ENCODE results near the gene TCEAL4.

The TCEAL4 gene

DNA sequence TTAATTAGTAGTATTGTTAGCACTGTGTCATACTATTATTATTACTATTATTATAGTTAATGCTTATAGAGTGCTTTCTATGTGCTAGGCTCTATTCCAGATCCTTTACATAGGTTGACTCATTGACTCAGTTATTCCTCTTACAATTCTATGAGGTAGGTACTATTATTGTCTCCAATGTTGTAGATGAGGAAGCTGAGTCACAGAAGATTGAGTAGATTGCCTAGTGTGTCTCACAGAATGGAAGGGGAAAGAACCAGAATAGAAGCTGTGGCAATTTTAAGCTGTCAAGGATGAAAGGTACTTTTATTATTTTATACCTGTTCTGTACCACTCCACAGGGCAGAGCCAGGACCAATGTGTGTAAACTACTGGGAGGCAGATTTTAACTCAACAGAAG is 41.5 kb downstream of the TCEAL4 start:
- peak; percentile 42 for DNase-seq (ENCODE audit: low read depth)
- H3K4me3 ChIP-seq (ENCODE audit: control insufficient read depth, low read depth, low read length) = no peak overlapping the region
- no peak for TF ChIP-seq CTCF (conservative IDR thresholded peaks at IDR 0.05; ENCODE audit: control insufficient read depth, insufficient read depth, low read depth, low read length)

- DNase-seq (ENCODE audit: low read depth) = peak; percentile 42
- H3K4me3 ChIP-seq (ENCODE audit: control insufficient read depth, low read depth, low read length) = peak within 1 kb of the TSS; percentile 66
- TF ChIP-seq CTCF (conservative IDR thresholded peaks at IDR 0.05; ENCODE audit: control insufficient read depth, insufficient read depth, low read depth, low read length) = no peak
These were observed 43.3 kb downstream of the TCEAL4 start, which contains the start of gene TCEAL1 for GRCh38 chrX:103628386-103629317. Gene TCEAL1 (plus strand): TSS chrX:103628975. CDS start chrX:103629917, 942 bp downstream.

GRCh38 chrX:103629318-103630170 is 44.2 kb downstream of the TCEAL4 start:
- H3K4me3 ChIP-seq (ENCODE audit: control insufficient read depth, low read depth, low read length) = peak overlapping the region; percentile 66
- DNase-seq (ENCODE audit: low read depth) = peak; percentile 73
- peak; percentile 57 for TF ChIP-seq CTCF (conservative IDR thresholded peaks at IDR 0.05; ENCODE audit: control insufficient read depth, insufficient read depth, low read depth, low read length)

DNA sequence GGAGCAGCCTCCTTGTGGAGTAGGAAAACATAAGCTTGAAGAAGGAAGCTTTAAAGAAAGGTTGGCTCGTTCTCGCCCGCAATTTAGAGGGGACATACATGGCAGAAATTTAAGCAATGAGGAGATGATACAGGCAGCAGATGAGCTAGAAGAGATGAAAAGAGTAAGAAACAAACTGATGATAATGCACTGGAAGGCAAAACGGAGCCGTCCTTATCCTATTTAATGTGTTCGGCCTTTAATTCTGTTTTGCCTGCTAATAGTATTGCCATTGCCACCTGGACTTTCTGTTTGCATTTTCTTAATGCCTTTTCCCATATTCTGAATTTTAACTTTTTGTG is 44.8 kb downstream of the TCEAL4 start:
- no peak for TF ChIP-seq CTCF (conservative IDR thresholded peaks at IDR 0.05; ENCODE audit: control insufficient read depth, insufficient read depth, low read depth, low read length)
- DNase-seq (ENCODE audit: low read depth) = no peak
- H3K4me3 ChIP-seq (ENCODE audit: control insufficient read depth, low read depth, low read length) = peak overlapping the region; percentile 66

DNA sequence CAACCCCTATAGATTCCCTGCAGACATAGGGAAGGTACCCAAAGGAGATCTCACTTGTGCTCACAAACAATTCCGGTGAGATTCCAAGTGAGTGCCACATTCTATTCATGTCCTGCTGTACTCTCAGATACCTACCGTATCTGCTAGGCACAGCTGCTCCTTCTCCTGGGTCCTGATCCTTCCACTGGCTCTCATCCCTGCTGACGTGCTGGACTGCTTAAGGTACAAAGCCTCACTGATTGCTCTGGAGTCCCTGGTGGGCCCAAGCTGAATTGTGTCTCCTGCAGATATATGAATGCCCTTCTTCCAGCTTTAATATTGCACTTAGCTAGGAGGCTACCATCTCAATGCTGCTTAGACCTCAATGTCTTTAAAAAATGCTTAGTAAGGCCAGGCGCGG is 45.8 kb downstream of the TCEAL4 start:
- H3K4me3 ChIP-seq (ENCODE audit: control insufficient read depth, low read depth, low read length) = no peak overlapping the region
- no peak for DNase-seq (ENCODE audit: low read depth)
- no peak for TF ChIP-seq CTCF (conservative IDR thresholded peaks at IDR 0.05; ENCODE audit: control insufficient read depth, insufficient read depth, low read depth, low read length)

DNA sequence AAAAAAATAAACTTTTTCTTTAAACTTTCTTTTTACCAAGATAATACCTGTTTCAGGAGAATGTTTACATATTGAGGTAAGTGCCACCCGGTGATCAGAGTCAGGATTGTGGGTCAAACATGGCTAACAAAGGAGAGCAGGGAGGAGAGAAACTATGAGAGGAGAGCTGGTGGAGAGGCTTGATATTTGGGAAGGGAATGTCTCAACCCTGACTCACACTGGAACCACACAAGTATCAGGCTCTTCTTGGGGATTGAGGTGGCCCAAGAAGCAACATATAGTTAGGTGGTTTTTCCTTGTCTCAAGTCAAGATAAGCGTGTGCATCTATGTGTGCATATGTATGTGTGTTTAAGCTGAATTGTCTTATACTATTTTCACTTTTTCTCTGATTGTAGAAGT is 50.1 kb downstream of the TCEAL4 start:
- TF ChIP-seq CTCF (conservative IDR thresholded peaks at IDR 0.05; ENCODE audit: control insufficient read depth, insufficient read depth, low read depth, low read length) = no peak
- peak; percentile 12 for DNase-seq (ENCODE audit: low read depth)
- H3K4me3 ChIP-seq (ENCODE audit: control insufficient read depth, low read depth, low read length) = no peak overlapping the region

Measured in fibroblast of mammary gland (primary cell).